Mesenchymal stem cell (in vitro differentiated cells and primary cell): Measurements from ENCODE around the gene ZDHHC15.
"Not testable (repeated sequence)": the region's sequence is repeated elsewhere in the genome, so short reads cannot be mapped to it uniquely, and the experiment has no call there.

Source experiments
- DNase-seq: peaks from one replicate; pipeline ENCODE4 v3.0.0-alpha.2; 2013
- H2AFZ ChIP-seq: one replicate; pipeline ENCODE4 v1.6.1; 2013; ENCODE audit warnings: low read depth, mild to moderate bottlenecking, control low read depth, inconsistent platforms, low read length, moderate library complexity
- H2AK5ac ChIP-seq: 2 replicates; pipeline ENCODE4 v1.6.1; 2013; ENCODE audit warnings: low read length, moderate library complexity, mild to moderate bottlenecking, inconsistent platforms; ENCODE audit not compliant: severe bottlenecking
- H2BK120ac ChIP-seq: one replicate; pipeline ENCODE4 v1.6.1; 2013; ENCODE audit warnings: low read depth, mild to moderate bottlenecking, inconsistent platforms, low read length, moderate library complexity
- H2BK12ac ChIP-seq, 2 experiments: one replicate each; pipeline ENCODE4 v1.6.1; 2013; ENCODE audit warnings: inconsistent platforms in 2 of 2, low read length in 2 of 2, mild to moderate bottlenecking in 2 of 2, moderate library complexity in 2 of 2, control low read depth in 1 of 2
- H2BK15ac ChIP-seq: one replicate; pipeline ENCODE4 v1.6.1; 2013; ENCODE audit warnings: mild to moderate bottlenecking, low read depth, inconsistent platforms; ENCODE audit not compliant: poor library complexity, severe bottlenecking
- H2BK5ac ChIP-seq: 2 replicates; pipeline ENCODE4 v1.6.1; 2013; ENCODE audit warnings: low read depth, mild to moderate bottlenecking, low read length, control low read depth, inconsistent platforms; ENCODE audit not compliant: poor library complexity, severe bottlenecking
- H3K14ac ChIP-seq, 2 experiments: one replicate each; pipeline ENCODE4 v1.6.1; 2013; ENCODE audit warnings: inconsistent platforms in 2 of 2, low read length in 2 of 2, control low read depth in 1 of 2, mild to moderate bottlenecking in 1 of 2, moderate library complexity in 1 of 2
- H3K18ac ChIP-seq, 2 experiments: one replicate each; pipeline ENCODE4 v1.6.1; 2013; ENCODE audit warnings: inconsistent platforms in 2 of 2, low read length in 2 of 2, control low read depth in 1 of 2, low read depth in 1 of 2, mild to moderate bottlenecking in 1 of 2
- H3K23ac ChIP-seq, 2 experiments: one replicate each; pipeline ENCODE4 v1.6.1; 2013; ENCODE audit warnings: inconsistent platforms in 2 of 2, low read length in 2 of 2, mild to moderate bottlenecking in 2 of 2, moderate library complexity in 2 of 2, control low read depth in 1 of 2
- H3K27ac ChIP-seq: 2 replicates; pipeline ENCODE4 v1.5.1; 2013; ENCODE audit warnings: mild to moderate bottlenecking, moderate library complexity, low read length, control low read depth, inconsistent platforms; ENCODE audit not compliant: poor library complexity, severe bottlenecking
- H3K27me3 ChIP-seq, 2 experiments: 2 replicates each; pipeline versions ENCODE4 v1.6.1 to v1.7.0; 2013; ENCODE audit warnings: low read length in 2 of 2, mild to moderate bottlenecking in 2 of 2, moderate library complexity in 2 of 2, control low read depth in 1 of 2, inconsistent platforms in 1 of 2; ENCODE audit not compliant: control insufficient read depth in 1 of 2, insufficient read depth in 1 of 2
- H3K36me3 ChIP-seq, 2 experiments: 2 replicates each; pipeline versions ENCODE4 v1.6.1 to v1.7.0; 2013; ENCODE audit warnings: low read length in 2 of 2, control low read depth in 1 of 2, inconsistent platforms in 1 of 2, low read depth in 1 of 2, mild to moderate bottlenecking in 1 of 2; ENCODE audit not compliant: insufficient read depth in 2 of 2, control insufficient read depth in 1 of 2
- H3K4ac ChIP-seq, 2 experiments: one replicate each; pipeline ENCODE4 v1.6.1; 2013; ENCODE audit warnings: inconsistent platforms in 2 of 2, low read length in 2 of 2, mild to moderate bottlenecking in 2 of 2, moderate library complexity in 2 of 2, control low read depth in 1 of 2, low read depth in 1 of 2
- H3K4me1 ChIP-seq: 2 replicates; pipeline ENCODE4 v1.6.1; 2013; ENCODE audit warnings: low read depth, low read length, control low read depth; ENCODE audit not compliant: control insufficient read depth, insufficient read depth
- H3K4me2 ChIP-seq: 2 replicates; pipeline ENCODE4 v1.6.1; 2013; ENCODE audit warnings: low read length, mild to moderate bottlenecking, inconsistent platforms; ENCODE audit not compliant: poor library complexity, severe bottlenecking
- H3K4me3 ChIP-seq, 2 experiments: 2 replicates each; pipeline versions ENCODE4 v1.5.1 to v1.7.0; 2013; ENCODE audit warnings: low read length in 2 of 2, mild to moderate bottlenecking in 2 of 2, control low read depth in 1 of 2, low read depth in 1 of 2; ENCODE audit not compliant: insufficient read depth in 1 of 2
- H3K79me1 ChIP-seq: replicated peaks from 2 replicates; pipeline ENCODE4 v1.6.1; 2013; ENCODE audit warnings: mild to moderate bottlenecking, control low read depth, low read length, inconsistent platforms; ENCODE audit not compliant: poor library complexity, severe bottlenecking
- H3K9ac ChIP-seq: 2 replicates; pipeline ENCODE4 v1.7.0; 2013; ENCODE audit warnings: mild to moderate bottlenecking, low read length, moderate library complexity
- H3K9me3 ChIP-seq: 2 replicates; pipeline ENCODE4 v1.7.0; 2013; ENCODE audit warnings: mild to moderate bottlenecking, low read length; ENCODE audit not compliant: control insufficient read depth
- H4K8ac ChIP-seq: one replicate; pipeline ENCODE4 v1.6.1; 2013; ENCODE audit warnings: inconsistent platforms, mild to moderate bottlenecking, low read length, moderate library complexity
- H4K91ac ChIP-seq: one replicate; pipeline ENCODE4 v1.6.1; 2013; ENCODE audit warnings: mild to moderate bottlenecking, low read length, inconsistent platforms
- WGBS: methylation state at CpG from one replicate; pipeline ENCODE4 v1.1.7; 2013; ENCODE audit warnings: mixed read lengths; 5-methylcytosine and 5-hydroxymethylcytosine counted together

ZDHHC15 gene

DNA sequence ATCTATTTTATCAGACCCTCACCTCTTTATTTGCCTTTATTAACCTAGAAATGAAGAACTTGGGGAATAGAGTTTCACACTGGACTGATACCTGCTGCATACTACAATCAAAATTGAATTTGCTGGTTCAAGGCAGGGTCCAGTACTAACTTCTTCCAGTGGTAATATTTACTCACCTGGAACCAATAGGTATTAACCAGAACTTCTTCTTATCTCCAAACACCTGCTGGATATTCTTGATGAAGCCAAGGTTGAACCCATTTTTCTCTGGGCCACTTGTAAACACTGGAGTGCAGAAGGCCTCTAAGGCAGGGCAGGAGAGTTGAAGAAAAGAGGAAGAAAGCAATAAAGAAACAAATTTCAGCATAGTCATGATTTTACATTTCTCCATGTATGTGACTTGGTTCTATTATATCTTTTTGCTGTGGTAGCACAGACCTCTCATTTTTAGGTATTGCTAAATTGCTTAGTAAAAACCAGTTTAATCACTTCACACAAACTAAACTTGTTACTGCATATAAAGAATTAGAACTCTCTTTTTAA lies 101.1 kb downstream of the ZDHHC15 start:
- no peaks in the 10 kb centered on the region for H3K27me3 ChIP-seq
- no peak overlapping the region for H2BK15ac ChIP-seq
- no peak overlapping the region for H3K4me3 ChIP-seq
- H3K27ac ChIP-seq: no peak overlapping the region
- H3K23ac ChIP-seq: no peak overlapping the region
- H4K91ac ChIP-seq: no peak overlapping the region
- no peak overlapping the region for H4K8ac ChIP-seq
- no peak overlapping the region for H2AFZ ChIP-seq
- H3K4ac ChIP-seq: no peak overlapping the region
- H3K9ac ChIP-seq: no peak overlapping the region
- no peak for DNase-seq
- H3K4me1 ChIP-seq: no peaks in the 10 kb centered on the region
- no peak overlapping the region for H2BK5ac ChIP-seq
- H2BK12ac ChIP-seq: no peak overlapping the region
- H2BK120ac ChIP-seq: no peak overlapping the region
- no peak overlapping the region for H3K4me2 ChIP-seq
- no peak overlapping the region for H3K18ac ChIP-seq
- H2AK5ac ChIP-seq: no peak overlapping the region
- no peaks in the 10 kb centered on the region for H3K36me3 ChIP-seq
- no peaks in the 10 kb centered on the region for H3K79me1 ChIP-seq
- H3K14ac ChIP-seq: no peak overlapping the region
- H3K9me3 ChIP-seq: no peaks in the 10 kb centered on the region

- H3K36me3 ChIP-seq, H3K14ac ChIP-seq, H3K9ac ChIP-seq, DNase-seq, H4K8ac ChIP-seq, H2BK15ac ChIP-seq, H3K27ac ChIP-seq, H3K18ac ChIP-seq, H2AFZ ChIP-seq, H3K27me3 ChIP-seq, H3K4me3 ChIP-seq, H2AK5ac ChIP-seq, H3K79me1 ChIP-seq, H2BK120ac ChIP-seq, H3K23ac ChIP-seq, H2BK12ac ChIP-seq, H3K4me2 ChIP-seq, H2BK5ac ChIP-seq, H3K4me1 ChIP-seq, H3K4ac ChIP-seq, H4K91ac ChIP-seq: not testable (repeated sequence)
- 98% methylated on average over 18 of the region's 24 CpGs for WGBS
- peaks cover 13% of the 10 kb centered on the region for H3K9me3 ChIP-seq
These were observed 115.7 kb downstream of the ZDHHC15 start for GRCh38 chrX:75407153-75407552.

GRCh38 chrX:75390470-75390869 lies 132.4 kb downstream of the ZDHHC15 start:
- Histone ChIP-seq H2BK120ac (no peak overlapping the region), H3K14ac (no peak overlapping the region), H2BK12ac (no peak overlapping the region), H3K79me1 (no peaks in the 10 kb centered on the region), H3K4me2 (no peak overlapping the region), H3K23ac (no peak overlapping the region), H3K27me3 (no peaks in the 10 kb centered on the region), H3K4me1 (no peaks in the 10 kb centered on the region), H3K9ac (no peak overlapping the region), H2BK5ac (no peak overlapping the region), H2AFZ (no peak overlapping the region), H2BK15ac (no peak overlapping the region), H3K18ac (no peak overlapping the region), H2AK5ac (no peak overlapping the region), H3K27ac (no peak overlapping the region), H4K8ac (no peak overlapping the region), H3K4me3 (no peak overlapping the region), H3K9me3 (peaks cover 32% of the 10 kb centered on the region), H4K91ac (no peak overlapping the region), H3K4ac (no peak overlapping the region), H3K36me3 (no peaks in the 10 kb centered on the region)
- 88% methylated on average over 1 of the region's 2 CpGs for WGBS
- DNase-seq: no peak

DNA sequence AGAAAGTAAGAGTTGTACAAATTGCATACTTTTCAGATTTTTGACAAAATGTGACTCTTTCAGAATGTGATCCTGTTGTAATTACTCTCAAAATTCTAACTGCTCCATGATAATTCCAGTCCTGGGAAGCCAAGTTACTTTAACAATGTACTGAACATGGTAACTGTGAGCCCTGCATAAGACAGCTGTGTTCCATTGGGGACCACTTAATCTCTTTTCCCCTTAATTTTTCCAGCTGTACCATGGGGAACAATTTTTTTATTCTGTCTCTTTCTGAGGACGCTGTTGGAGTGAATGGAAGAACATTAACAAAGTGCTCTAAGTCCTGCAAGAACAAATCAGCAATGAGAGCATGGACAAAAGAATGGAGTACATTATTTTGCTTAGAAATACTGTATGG lies 153.1 kb downstream of the ZDHHC15 start:
- no peak overlapping the region for H4K8ac ChIP-seq
- H2BK120ac ChIP-seq: no peak overlapping the region

More for the DNA sequence above, 153.1 kb downstream of the ZDHHC15 start:
- Histone ChIP-seq H3K27me3 (no peaks in the 10 kb centered on the region), H3K23ac (no peak overlapping the region), H3K18ac (no peak overlapping the region), H3K79me1 (no peaks in the 10 kb centered on the region), H2AFZ (no peak overlapping the region), H2BK12ac (no peak overlapping the region), H2AK5ac (no peak overlapping the region), H3K14ac (no peak overlapping the region), H3K4me2 (no peak overlapping the region), H3K27ac (no peak overlapping the region), H2BK15ac (no peak overlapping the region), H3K4me3 (no peak overlapping the region), H3K9me3 (peaks cover 17% of the 10 kb centered on the region), H3K9ac (no peak overlapping the region), H2BK5ac (no peak overlapping the region), H3K4ac (no peak overlapping the region), H3K4me1 (no peaks in the 10 kb centered on the region), H3K36me3 (no peaks in the 10 kb centered on the region), H4K91ac (no peak overlapping the region)
- DNase-seq: no peak
- no CpG with 5 or more reads among the region's 1 CpG for WGBS
